HEK293 (cell line): ENCODE data around the gene GPATCH4.

Experiments
- BCL11B ChIP-seq: fragments of 450-650 bp; formaldehyde crosslinking; IDR thresholded peaks from 2 replicates; pipeline ENCODE4 v1.5.1; 2016; ENCODE audit warnings: low read depth, missing biosample characterization, missing genetic modification characterization
- EGR2 ChIP-seq: fragments of 450-650 bp; formaldehyde crosslinking; IDR thresholded peaks from 2 replicates; pipeline ENCODE4 v1.5.1; 2016; ENCODE audit warnings: low read depth, missing biosample characterization, missing genetic modification characterization
- HOXD13 ChIP-seq: sonication (generic); formaldehyde crosslinking; IDR thresholded peaks from 2 replicates; pipeline ENCODE4 v1.8.0; 2022; ENCODE audit warnings: missing genetic modification reagents, borderline replicate concordance
- KLF1 ChIP-seq: fragments of 450-650 bp; formaldehyde crosslinking; IDR thresholded peaks from 2 replicates; pipeline ENCODE4 v1.5.1; 2016; ENCODE audit warnings: missing biosample characterization, missing genetic modification characterization
- RBAK ChIP-seq: fragments of 450-650 bp; formaldehyde crosslinking; IDR thresholded peaks from 2 replicates; pipeline ENCODE4 v1.5.1; 2016; ENCODE audit warnings: missing biosample characterization, missing genetic modification characterization
- ZBTB20 ChIP-seq: fragments of 450-650 bp; formaldehyde crosslinking; IDR thresholded peaks from 2 replicates; pipeline ENCODE4 v1.5.1; 2016; ENCODE audit warnings: missing biosample characterization, missing genetic modification characterization
- ZBTB8A ChIP-seq: fragments of 450-650 bp; formaldehyde crosslinking; IDR thresholded peaks from 2 replicates; pipeline ENCODE4 v1.5.1; 2016; ENCODE audit warnings: missing biosample characterization, missing genetic modification characterization
- ZNF146 ChIP-seq: fragments of 450-650 bp; formaldehyde crosslinking; IDR thresholded peaks from 2 replicates; pipeline ENCODE4 v1.5.1; 2016; ENCODE audit warnings: missing biosample characterization, missing genetic modification characterization
- ZNF155 ChIP-seq: fragments of 450-650 bp; formaldehyde crosslinking; IDR thresholded peaks from 2 replicates; pipeline ENCODE4 v1.5.1; 2016; ENCODE audit warnings: missing biosample characterization, missing genetic modification characterization
- ZNF184 ChIP-seq: fragments of 450-650 bp; IDR thresholded peaks from 2 replicates; pipeline ENCODE4 v1.5.1; 2018; ENCODE audit warnings: missing biosample characterization, mild to moderate bottlenecking, missing genetic modification characterization
- ZNF19 ChIP-seq: fragments of 450-650 bp; formaldehyde crosslinking; IDR thresholded peaks from 2 replicates; pipeline ENCODE4; 2016; ENCODE audit warnings: missing biosample characterization, missing genetic modification characterization, low read depth
- ZNF214 ChIP-seq: fragments of 450-650 bp; formaldehyde crosslinking; IDR thresholded peaks from 2 replicates; pipeline ENCODE4 v1.5.1; 2017; ENCODE audit warnings: missing biosample characterization, mild to moderate bottlenecking, missing genetic modification characterization, borderline replicate concordance
- ZNF324 ChIP-seq: fragments of 450-650 bp; formaldehyde crosslinking; IDR thresholded peaks from 2 replicates; pipeline ENCODE4 v1.5.1; 2016; ENCODE audit warnings: missing biosample characterization, missing genetic modification characterization
- ZNF350 ChIP-seq: fragments of 450-650 bp; formaldehyde crosslinking; IDR thresholded peaks from 2 replicates; pipeline ENCODE4 v1.5.0; 2017; ENCODE audit warnings: missing biosample characterization, mild to moderate bottlenecking, missing genetic modification characterization
- ZNF354C ChIP-seq: fragments of 450-650 bp; formaldehyde crosslinking; IDR thresholded peaks from 2 replicates; pipeline ENCODE4 v1.5.1; 2016; ENCODE audit warnings: missing biosample characterization, missing genetic modification characterization, low read depth, borderline replicate concordance
- ZNF366 ChIP-seq: fragments of 450-650 bp; formaldehyde crosslinking; conservative IDR thresholded peaks from 2 replicates; pipeline ENCODE4 v1.5.1; 2016; ENCODE audit warnings: missing biosample characterization, missing genetic modification characterization
- ZNF394 ChIP-seq: fragments of 450-650 bp; formaldehyde crosslinking; IDR thresholded peaks from 2 replicates; pipeline ENCODE4 v1.5.1; 2016; ENCODE audit warnings: missing biosample characterization, missing genetic modification characterization, mild to moderate bottlenecking, moderate library complexity, borderline replicate concordance
- ZNF404 ChIP-seq: fragments of 450-650 bp; formaldehyde crosslinking; IDR thresholded peaks from 2 replicates; pipeline ENCODE4 v1.5.1; 2017; ENCODE audit warnings: missing biosample characterization, missing genetic modification characterization
- ZNF416 ChIP-seq: fragments of 450-650 bp; formaldehyde crosslinking; IDR thresholded peaks from 2 replicates; pipeline ENCODE4 v1.5.1; 2016; ENCODE audit warnings: missing biosample characterization, missing genetic modification characterization
- ZNF501 ChIP-seq: fragments of 450-650 bp; formaldehyde crosslinking; IDR thresholded peaks from 2 replicates; pipeline ENCODE4 v1.5.1; 2016; ENCODE audit warnings: missing biosample characterization, missing genetic modification characterization
- ZNF544 ChIP-seq: fragments of 450-650 bp; formaldehyde crosslinking; IDR thresholded peaks from 2 replicates; pipeline ENCODE4 v1.5.0; 2017; ENCODE audit warnings: missing biosample characterization, missing genetic modification characterization
- ZNF549 ChIP-seq: fragments of 450-650 bp; IDR thresholded peaks from 2 replicates; pipeline ENCODE4 v1.5.1; 2018; ENCODE audit warnings: missing biosample characterization, missing genetic modification characterization, mild to moderate bottlenecking, inconsistent platforms, moderate library complexity
- ZNF560 ChIP-seq: fragments of 450-650 bp; formaldehyde crosslinking; IDR thresholded peaks from 2 replicates; pipeline ENCODE4 v1.5.1; 2017; ENCODE audit warnings: missing biosample characterization, missing genetic modification characterization, borderline replicate concordance
- ZNF585B ChIP-seq: fragments of 450-650 bp; formaldehyde crosslinking; IDR thresholded peaks from 2 replicates; pipeline ENCODE4 v1.5.1; 2016; ENCODE audit warnings: missing biosample characterization, missing genetic modification characterization
- ZNF596 ChIP-seq: fragments of 450-650 bp; IDR thresholded peaks from 2 replicates; pipeline ENCODE4 v1.5.0; 2018; ENCODE audit warnings: missing biosample characterization, mild to moderate bottlenecking, missing genetic modification characterization, moderate library complexity
- ZNF670 ChIP-seq: fragments of 450-650 bp; formaldehyde crosslinking; IDR thresholded peaks from 2 replicates; pipeline ENCODE4 v1.5.1; 2016; ENCODE audit warnings: missing biosample characterization, missing genetic modification characterization, low read depth
- ZSCAN16 ChIP-seq: fragments of 450-650 bp; formaldehyde crosslinking; IDR thresholded peaks from 2 replicates; pipeline ENCODE4 v1.5.1; 2016; ENCODE audit warnings: missing biosample characterization, missing genetic modification characterization
- TF ChIP-seq, protein P1 (sequence below): fragments of 450-650 bp; formaldehyde crosslinking; IDR thresholded peaks from 2 replicates; pipeline ENCODE4 v1.5.1; 2016; ENCODE audit warnings: missing biosample characterization, missing genetic modification characterization, borderline replicate concordance
- TF ChIP-seq, protein P2 (sequence below): fragments of 450-650 bp; formaldehyde crosslinking; IDR thresholded peaks from 2 replicates; pipeline ENCODE4 v1.5.1; 2017; ENCODE audit warnings: missing biosample characterization, missing genetic modification characterization
- TF ChIP-seq, protein P3 (sequence below): fragments of 450-650 bp; formaldehyde crosslinking; IDR thresholded peaks from 2 replicates; pipeline ENCODE4 v1.5.1; 2016; ENCODE audit warnings: missing biosample characterization, missing genetic modification characterization
- TF ChIP-seq, protein P4 (sequence below): fragments of 450-650 bp; formaldehyde crosslinking; IDR thresholded peaks from 2 replicates; pipeline ENCODE4 v1.5.1; 2016; ENCODE audit warnings: missing biosample characterization, missing genetic modification characterization, borderline replicate concordance
- TF ChIP-seq, protein P5 (sequence below): fragments of 450-650 bp; formaldehyde crosslinking; IDR thresholded peaks from 2 replicates; pipeline ENCODE4; 2016; ENCODE audit warnings: missing biosample characterization, missing genetic modification characterization
- TF ChIP-seq, protein P6 (sequence below): fragments of 450-650 bp; formaldehyde crosslinking; optimal IDR thresholded peaks from 2 replicates; pipeline ENCODE3; 2016; ENCODE audit warnings: missing biosample characterization, mild to moderate bottlenecking, missing genetic modification characterization

GPATCH4 gene

DNA sequence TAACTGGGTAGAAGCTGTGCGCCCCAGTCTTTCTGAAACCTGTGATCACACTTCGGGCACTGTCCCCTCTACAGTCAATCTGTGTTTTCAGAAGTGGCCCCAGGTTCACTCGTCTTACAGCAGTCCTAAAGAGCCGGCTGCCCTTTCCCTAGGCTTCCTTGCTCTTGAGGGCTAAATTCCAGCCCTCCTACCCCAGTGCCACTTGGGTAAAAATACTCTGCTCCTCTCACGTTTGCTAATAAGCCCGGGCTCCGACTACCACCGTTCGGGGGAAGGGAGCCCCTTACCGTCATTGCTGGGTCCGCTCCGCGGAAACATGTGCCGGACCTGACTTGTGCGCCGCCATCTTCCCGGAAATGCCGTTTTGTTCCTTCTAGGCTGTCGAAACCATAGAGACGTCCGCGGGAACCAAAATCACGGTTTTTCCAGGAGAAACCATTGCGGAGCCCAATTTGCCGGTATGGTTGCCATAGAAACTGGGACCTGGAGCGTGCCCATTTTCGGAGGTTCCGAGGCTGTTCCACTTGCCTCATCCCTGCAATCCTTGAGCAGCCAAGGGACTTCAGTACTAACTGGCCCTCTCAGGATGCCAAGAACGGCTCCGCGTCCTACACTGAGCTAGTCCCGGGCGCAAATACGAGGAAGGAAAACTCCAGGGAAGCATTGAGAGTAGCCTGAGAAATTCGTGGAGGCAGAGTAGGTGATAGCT, at the start of gene GPATCH4 (continued):
- TF ChIP-seq ZNF394 (tag by site-specific recombination) (peak; percentile 60; the same call in 1 of the 2 replicates), ZNF596 (tag by site-specific recombination) (no peak), ZNF560 (tag by site-specific recombination) (no peak), ZNF366 (tag by site-specific recombination) (no peak), ZNF146 (tag by site-specific recombination) (no peak), ZNF549 (no peak), ZBTB8A (tag by site-specific recombination) (peak; percentile 45; the same call in 1 of the 2 replicates), ZNF670 (tag by site-specific recombination) (no peak), ZNF184 (no peak), ZNF404 (tag by site-specific recombination) (no peak), ZNF501 (tag by site-specific recombination) (peak; percentile 87), BCL11B (no peak), EGR2 (tag by site-specific recombination) (no peak), ZNF585B (tag by site-specific recombination) (no peak), ZNF19 (tag by site-specific recombination) (no peak), ZNF214 (tag by site-specific recombination) (no peak), ZNF350 (no peak), ZNF544 (no peak), KLF1 (tag by site-specific recombination) (no peak), ZBTB20 (tag by site-specific recombination) (peak; percentile 76; the same call in 1 of the 2 replicates), ZNF416 (tag by site-specific recombination) (no peak), ZSCAN16 (tag by site-specific recombination) (no peak), ZNF354C (tag by site-specific recombination) (no peak), RBAK (tag by site-specific recombination) (no peak), HOXD13 (no peak), ZNF155 (tag by site-specific recombination) (no peak), ZNF324 (tag by site-specific recombination) (no peak)
- TF ChIP-seq, protein P1, sequence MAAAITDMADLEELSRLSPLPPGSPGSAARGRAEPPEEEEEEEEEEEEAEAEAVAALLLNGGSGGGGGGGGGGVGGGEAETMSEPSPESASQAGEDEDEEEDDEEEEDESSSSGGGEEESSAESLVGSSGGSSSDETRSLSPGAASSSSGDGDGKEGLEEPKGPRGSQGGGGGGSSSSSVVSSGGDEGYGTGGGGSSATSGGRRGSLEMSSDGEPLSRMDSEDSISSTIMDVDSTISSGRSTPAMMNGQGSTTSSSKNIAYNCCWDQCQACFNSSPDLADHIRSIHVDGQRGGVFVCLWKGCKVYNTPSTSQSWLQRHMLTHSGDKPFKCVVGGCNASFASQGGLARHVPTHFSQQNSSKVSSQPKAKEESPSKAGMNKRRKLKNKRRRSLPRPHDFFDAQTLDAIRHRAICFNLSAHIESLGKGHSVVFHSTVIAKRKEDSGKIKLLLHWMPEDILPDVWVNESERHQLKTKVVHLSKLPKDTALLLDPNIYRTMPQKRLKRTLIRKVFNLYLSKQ (tag by site-specific recombination): no peak
- TF ChIP-seq, protein P2, sequence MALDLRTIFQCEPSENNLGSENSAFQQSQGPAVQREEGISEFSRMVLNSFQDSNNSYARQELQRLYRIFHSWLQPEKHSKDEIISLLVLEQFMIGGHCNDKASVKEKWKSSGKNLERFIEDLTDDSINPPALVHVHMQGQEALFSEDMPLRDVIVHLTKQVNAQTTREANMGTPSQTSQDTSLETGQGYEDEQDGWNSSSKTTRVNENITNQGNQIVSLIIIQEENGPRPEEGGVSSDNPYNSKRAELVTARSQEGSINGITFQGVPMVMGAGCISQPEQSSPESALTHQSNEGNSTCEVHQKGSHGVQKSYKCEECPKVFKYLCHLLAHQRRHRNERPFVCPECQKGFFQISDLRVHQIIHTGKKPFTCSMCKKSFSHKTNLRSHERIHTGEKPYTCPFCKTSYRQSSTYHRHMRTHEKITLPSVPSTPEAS (tag by site-specific recombination): no peak
- TF ChIP-seq, protein P3, sequence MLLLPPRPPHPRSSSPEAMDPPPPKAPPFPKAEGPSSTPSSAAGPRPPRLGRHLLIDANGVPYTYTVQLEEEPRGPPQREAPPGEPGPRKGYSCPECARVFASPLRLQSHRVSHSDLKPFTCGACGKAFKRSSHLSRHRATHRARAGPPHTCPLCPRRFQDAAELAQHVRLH (tag by site-specific recombination): no peak
- TF ChIP-seq, protein P4, sequence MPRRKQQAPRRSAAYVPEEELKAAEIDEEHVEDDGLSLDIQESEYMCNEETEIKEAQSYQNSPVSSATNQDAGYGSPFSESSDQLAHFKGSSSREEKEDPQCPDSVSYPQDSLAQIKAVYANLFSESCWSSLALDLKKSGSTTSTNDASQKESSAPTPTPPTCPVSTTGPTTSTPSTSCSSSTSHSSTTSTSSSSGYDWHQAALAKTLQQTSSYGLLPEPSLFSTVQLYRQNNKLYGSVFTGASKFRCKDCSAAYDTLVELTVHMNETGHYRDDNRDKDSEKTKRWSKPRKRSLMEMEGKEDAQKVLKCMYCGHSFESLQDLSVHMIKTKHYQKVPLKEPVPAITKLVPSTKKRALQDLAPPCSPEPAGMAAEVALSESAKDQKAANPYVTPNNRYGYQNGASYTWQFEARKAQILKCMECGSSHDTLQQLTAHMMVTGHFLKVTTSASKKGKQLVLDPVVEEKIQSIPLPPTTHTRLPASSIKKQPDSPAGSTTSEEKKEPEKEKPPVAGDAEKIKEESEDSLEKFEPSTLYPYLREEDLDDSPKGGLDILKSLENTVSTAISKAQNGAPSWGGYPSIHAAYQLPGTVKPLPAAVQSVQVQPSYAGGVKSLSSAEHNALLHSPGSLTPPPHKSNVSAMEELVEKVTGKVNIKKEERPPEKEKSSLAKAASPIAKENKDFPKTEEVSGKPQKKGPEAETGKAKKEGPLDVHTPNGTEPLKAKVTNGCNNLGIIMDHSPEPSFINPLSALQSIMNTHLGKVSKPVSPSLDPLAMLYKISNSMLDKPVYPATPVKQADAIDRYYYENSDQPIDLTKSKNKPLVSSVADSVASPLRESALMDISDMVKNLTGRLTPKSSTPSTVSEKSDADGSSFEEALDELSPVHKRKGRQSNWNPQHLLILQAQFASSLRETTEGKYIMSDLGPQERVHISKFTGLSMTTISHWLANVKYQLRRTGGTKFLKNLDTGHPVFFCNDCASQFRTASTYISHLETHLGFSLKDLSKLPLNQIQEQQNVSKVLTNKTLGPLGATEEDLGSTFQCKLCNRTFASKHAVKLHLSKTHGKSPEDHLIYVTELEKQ (tag by site-specific recombination): no peak
- TF ChIP-seq, protein P5, sequence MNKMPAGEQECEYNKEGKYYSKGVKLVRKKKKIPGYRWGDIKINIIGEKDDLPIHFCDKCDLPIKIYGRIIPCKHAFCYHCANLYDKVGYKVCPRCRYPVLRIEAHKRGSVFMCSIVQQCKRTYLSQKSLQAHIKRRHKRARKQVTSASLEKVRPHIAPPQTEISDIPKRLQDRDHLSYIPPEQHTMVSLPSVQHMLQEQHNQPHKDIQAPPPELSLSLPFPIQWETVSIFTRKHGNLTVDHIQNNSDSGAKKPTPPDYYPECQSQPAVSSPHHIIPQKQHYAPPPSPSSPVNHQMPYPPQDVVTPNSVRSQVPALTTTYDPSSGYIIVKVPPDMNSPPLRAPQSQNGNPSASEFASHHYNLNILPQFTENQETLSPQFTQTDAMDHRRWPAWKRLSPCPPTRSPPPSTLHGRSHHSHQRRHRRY: no peak
- TF ChIP-seq, protein P6, sequence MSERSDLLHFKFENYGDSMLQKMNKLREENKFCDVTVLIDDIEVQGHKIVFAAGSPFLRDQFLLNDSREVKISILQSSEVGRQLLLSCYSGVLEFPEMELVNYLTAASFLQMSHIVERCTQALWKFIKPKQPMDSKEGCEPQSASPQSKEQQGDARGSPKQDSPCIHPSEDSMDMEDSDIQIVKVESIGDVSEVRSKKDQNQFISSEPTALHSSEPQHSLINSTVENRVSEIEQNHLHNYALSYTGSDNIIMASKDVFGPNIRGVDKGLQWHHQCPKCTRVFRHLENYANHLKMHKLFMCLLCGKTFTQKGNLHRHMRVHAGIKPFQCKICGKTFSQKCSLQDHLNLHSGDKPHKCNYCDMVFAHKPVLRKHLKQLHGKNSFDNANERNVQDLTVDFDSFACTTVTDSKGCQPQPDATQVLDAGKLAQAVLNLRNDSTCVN (tag by site-specific recombination): peak; percentile 41
